PFSK-1 (cell line): ENCODE measurements around the gene DCUN1D2.

Experiments
- FOXP2 ChIP-seq: optimal IDR thresholded peaks from 2 replicates; pipeline ENCODE3; 2011; ENCODE audit warnings: borderline replicate concordance, control low read depth, inconsistent platforms; ENCODE audit not compliant: insufficient read depth; ENCODE audit errors: extremely low read length, extremely low read depth
- POLR2AphosphoS5 ChIP-seq: IDR thresholded peaks from 2 replicates; pipeline ENCODE4 v1.6.1; 2012; ENCODE audit warnings: low read depth, mild to moderate bottlenecking, control low read depth, low read length, moderate library complexity
- REST ChIP-seq, 2 experiments: IDR thresholded peaks; 2 replicates each; pipeline versions ENCODE4 v1.6.1 to v1.8.0; 2011 to 2012; ENCODE audit warnings: low read depth in 2 of 2, low read length in 2 of 2, control low read depth in 1 of 2, inconsistent platforms in 1 of 2, mild to moderate bottlenecking in 1 of 2, moderate library complexity in 1 of 2; ENCODE audit not compliant: insufficient read depth in 1 of 2
- SIN3A ChIP-seq: IDR thresholded peaks from 2 replicates; pipeline ENCODE4 v1.6.1; 2012; ENCODE audit warnings: mild to moderate bottlenecking, low read length, moderate library complexity, borderline replicate concordance; ENCODE audit not compliant: insufficient read depth
- TAF1 ChIP-seq: IDR thresholded peaks from 2 replicates; pipeline ENCODE4 v1.6.1; 2012; ENCODE audit warnings: low read length, control low read depth, borderline replicate concordance; ENCODE audit not compliant: insufficient read depth

DCUN1D2 gene

GRCh38 chr13:113483081-113483480, 7.4 kb downstream of the DCUN1D2 start:
- TF ChIP-seq TAF1 (no peak), SIN3A (no peak), REST (IDR thresholded peaks at IDR 0.05; ENCODE audit: insufficient read depth in 1 of 2, low read depth in 2 of 2, low read length in 2 of 2) (no peak), POLR2AphosphoS5 (no peak), FOXP2 (no peak)

GRCh38 chr13:113479179-113479578, 11.3 kb downstream of the DCUN1D2 start:
- TF ChIP-seq TAF1 (no peak), FOXP2 (no peak), SIN3A (no peak), REST (IDR thresholded peaks at IDR 0.05; ENCODE audit: insufficient read depth in 1 of 2, low read depth in 2 of 2, low read length in 2 of 2) (no peak), POLR2AphosphoS5 (no peak)

GRCh38 chr13:113477724-113478123, 12.8 kb downstream of the DCUN1D2 start:
- TF ChIP-seq REST (IDR thresholded peaks at IDR 0.05; ENCODE audit: insufficient read depth in 1 of 2, low read depth in 2 of 2, low read length in 2 of 2) = no peak
- TF ChIP-seq SIN3A = no peak
- no peak for TF ChIP-seq FOXP2
- no peak for TF ChIP-seq TAF1
- TF ChIP-seq POLR2AphosphoS5 = no peak

- TF ChIP-seq REST (IDR thresholded peaks at IDR 0.05; ENCODE audit: insufficient read depth in 1 of 2, low read depth in 2 of 2, low read length in 2 of 2) (no peak), FOXP2 (no peak), TAF1 (no peak), POLR2AphosphoS5 (no peak), SIN3A (no peak)
These were observed 13.7 kb downstream of the DCUN1D2 start for GRCh38 chr13:113476811-113477210.

- no peak for TF ChIP-seq FOXP2
- no peak for TF ChIP-seq TAF1
- TF ChIP-seq SIN3A = no peak
- no peak for TF ChIP-seq REST (IDR thresholded peaks at IDR 0.05; ENCODE audit: insufficient read depth in 1 of 2, low read depth in 2 of 2, low read length in 2 of 2)
- TF ChIP-seq POLR2AphosphoS5 = no peak
These were observed 14.6 kb downstream of the DCUN1D2 start for GRCh38 chr13:113475911-113476310.
